ENCODE measurements around the gene INSRR.

DNA sequence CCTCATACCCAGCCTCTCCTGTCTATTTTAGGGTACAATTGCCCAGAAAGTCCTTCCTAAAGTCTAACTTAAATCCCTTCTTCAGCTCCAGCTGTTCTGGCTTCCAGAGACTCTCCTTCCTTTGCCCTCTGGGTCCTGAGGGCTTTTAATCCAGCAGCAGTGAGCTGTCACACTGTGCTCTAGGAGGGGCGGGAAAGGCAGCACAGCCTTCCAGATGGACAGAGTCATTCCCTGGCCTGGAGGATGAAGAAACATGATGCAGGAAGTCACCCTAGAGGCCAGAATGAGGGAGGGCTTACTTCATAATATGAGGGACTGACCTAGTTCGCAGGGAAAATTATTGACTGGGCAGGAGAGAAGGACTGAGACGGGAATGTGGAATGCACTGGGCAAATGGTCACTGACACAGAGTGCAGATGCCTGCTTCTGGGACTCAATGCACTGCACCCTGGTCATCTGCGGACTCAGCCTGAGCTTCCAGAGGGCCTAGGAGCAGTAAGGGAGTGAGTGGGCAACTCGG lies 43.5 kb downstream of the INSRR start:
- no peak for TF ChIP-seq MAX (IDR thresholded peaks at IDR 0.05; ENCODE audit: low read depth, low read length)
- no peak for TF ChIP-seq CTCF (IDR thresholded peaks at IDR 0.05; ENCODE audit: low read depth, low read length)
- no peak for TF ChIP-seq MYC (IDR thresholded peaks at IDR 0.05; ENCODE audit: low read depth, low read length)
- no peak for TF ChIP-seq POLR2A (IDR thresholded peaks at IDR 0.05; ENCODE audit: extremely low read depth, insufficient read length)
